ENCODE data around the gene HIF3A.

- TF ChIP-seq CTCF (IDR thresholded peaks at IDR 0.05) = no peak
- TF ChIP-seq POLR2A (IDR thresholded peaks at IDR 0.05) = no peak
Observed at GRCh38 chr19:46271481-46272197, 25.2 kb upstream of the HIF3A start.

Data from heart left ventricle (tissue), 13 donors.